GM23248 (cell line): ENCODE data around the gene LANCL1.

ENCODE experiments used
- EZH2 ChIP-seq: fragments of 200-600 bp; sonication (generic); IDR thresholded peaks from 2 replicates; pipeline ENCODE4 v1.6.1; 2018; ENCODE audit warnings: antibody characterized with exemption, mild to moderate bottlenecking; ENCODE audit not compliant: insufficient read depth, poor library complexity, severe bottlenecking
- EZH2phosphoT487 ChIP-seq: fragments of 200-600 bp; sonication (generic); IDR thresholded peaks from 2 replicates; pipeline ENCODE4 v1.6.1; 2018; ENCODE audit warnings: antibody characterized with exemption, moderate library complexity, mild to moderate bottlenecking, low read depth; ENCODE audit not compliant: insufficient read depth

- TF ChIP-seq EZH2phosphoT487: no peak
- no peak for TF ChIP-seq EZH2
Measured at GRCh38 chr2:210480764-210481163, 4.2 kb upstream of the LANCL1 start.
